ENCODE results near the gene UGT2B7.

- TF ChIP-seq EZH2 (IDR thresholded peaks at IDR 0.05; ENCODE audit: low read length, missing control alignments), result no peak
- TF ChIP-seq, protein P1, sequence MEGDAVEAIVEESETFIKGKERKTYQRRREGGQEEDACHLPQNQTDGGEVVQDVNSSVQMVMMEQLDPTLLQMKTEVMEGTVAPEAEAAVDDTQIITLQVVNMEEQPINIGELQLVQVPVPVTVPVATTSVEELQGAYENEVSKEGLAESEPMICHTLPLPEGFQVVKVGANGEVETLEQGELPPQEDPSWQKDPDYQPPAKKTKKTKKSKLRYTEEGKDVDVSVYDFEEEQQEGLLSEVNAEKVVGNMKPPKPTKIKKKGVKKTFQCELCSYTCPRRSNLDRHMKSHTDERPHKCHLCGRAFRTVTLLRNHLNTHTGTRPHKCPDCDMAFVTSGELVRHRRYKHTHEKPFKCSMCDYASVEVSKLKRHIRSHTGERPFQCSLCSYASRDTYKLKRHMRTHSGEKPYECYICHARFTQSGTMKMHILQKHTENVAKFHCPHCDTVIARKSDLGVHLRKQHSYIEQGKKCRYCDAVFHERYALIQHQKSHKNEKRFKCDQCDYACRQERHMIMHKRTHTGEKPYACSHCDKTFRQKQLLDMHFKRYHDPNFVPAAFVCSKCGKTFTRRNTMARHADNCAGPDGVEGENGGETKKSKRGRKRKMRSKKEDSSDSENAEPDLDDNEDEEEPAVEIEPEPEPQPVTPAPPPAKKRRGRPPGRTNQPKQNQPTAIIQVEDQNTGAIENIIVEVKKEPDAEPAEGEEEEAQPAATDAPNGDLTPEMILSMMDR (conservative IDR thresholded peaks at IDR 0.05 in 1 of 2, IDR thresholded peaks at IDR 0.05 in 1 of 2; ENCODE audit: low read depth in 1 of 2, low read length in 2 of 2), result no peak
Measured at GRCh38 chr4:69134471-69134870, 38.2 kb downstream of the UGT2B7 start.

Data from fibroblast of lung (primary cell).